IPS-15b (cell line): ENCODE data around the gene COL18A1.

Source experiments
- H3K27me3 ChIP-seq: one replicate; pipeline ENCODE4 v1.6.1; 2013; ENCODE audit warnings: low read length; ENCODE audit not compliant: control insufficient read depth, insufficient read depth
- H3K36me3 ChIP-seq: one replicate; pipeline ENCODE4 v1.6.1; 2013; ENCODE audit warnings: low read length; ENCODE audit not compliant: control insufficient read depth, insufficient read depth
- H3K4me1 ChIP-seq: one replicate; pipeline ENCODE4 v1.6.1; 2013; ENCODE audit warnings: mild to moderate bottlenecking, low read length; ENCODE audit not compliant: control insufficient read depth, insufficient read depth
- H3K4me3 ChIP-seq: one replicate; pipeline ENCODE4 v1.5.1; 2013; ENCODE audit warnings: low read depth, low read length
- H3K9ac ChIP-seq: one replicate; pipeline ENCODE4 v1.6.1; 2013; ENCODE audit warnings: low read depth, mild to moderate bottlenecking, low read length
- H3K9me3 ChIP-seq: one replicate; pipeline ENCODE4 v1.6.1; 2013; ENCODE audit warnings: mild to moderate bottlenecking, low read length; ENCODE audit not compliant: control insufficient read depth, insufficient read depth

The COL18A1 gene

GRCh38 chr21:45478115-45478801 lies 73.3 kb downstream of the COL18A1 start:
- Histone ChIP-seq H3K9me3 (no peaks in the 10 kb centered on the region), H3K4me3 (no peak overlapping the region), H3K36me3 (peaks cover 73% of the 10 kb centered on the region), H3K9ac (no peak overlapping the region), H3K27me3 (no peaks in the 10 kb centered on the region), H3K4me1 (no peaks in the 10 kb centered on the region)

GRCh38 chr21:45478816-45479669 lies 74.1 kb downstream of the COL18A1 start:
- Histone ChIP-seq H3K4me3 (no peak overlapping the region), H3K9ac (no peak overlapping the region), H3K9me3 (no peaks in the 10 kb centered on the region), H3K27me3 (no peaks in the 10 kb centered on the region), H3K36me3 (peaks cover 75% of the 10 kb centered on the region), H3K4me1 (no peaks in the 10 kb centered on the region)

- Histone ChIP-seq H3K4me3 (no peak overlapping the region), H3K36me3 (peaks cover 71% of the 10 kb centered on the region), H3K9me3 (no peaks in the 10 kb centered on the region), H3K9ac (no peak overlapping the region), H3K4me1 (no peaks in the 10 kb centered on the region), H3K27me3 (no peaks in the 10 kb centered on the region)
These were observed 75.0 kb downstream of the COL18A1 start for GRCh38 chr21:45479691-45480675.

- H3K4me1 ChIP-seq = no peaks in the 10 kb centered on the region
- no peak overlapping the region for H3K4me3 ChIP-seq
- H3K9ac ChIP-seq = no peak overlapping the region
- H3K36me3 ChIP-seq = peaks cover 69% of the 10 kb centered on the region
- no peaks in the 10 kb centered on the region for H3K9me3 ChIP-seq
- no peaks in the 10 kb centered on the region for H3K27me3 ChIP-seq
These were observed 75.9 kb downstream of the COL18A1 start for GRCh38 chr21:45480701-45481500.

- Histone ChIP-seq H3K9me3 (no peaks in the 10 kb centered on the region), H3K36me3 (peaks cover 66% of the 10 kb centered on the region), H3K27me3 (no peaks in the 10 kb centered on the region), H3K4me3 (no peak overlapping the region), H3K4me1 (no peaks in the 10 kb centered on the region), H3K9ac (no peak overlapping the region)
These were observed 76.6 kb downstream of the COL18A1 start for GRCh38 chr21:45481566-45481965.

GRCh38 chr21:45481977-45482898 lies 77.3 kb downstream of the COL18A1 start:
- Histone ChIP-seq H3K4me3 (no peak overlapping the region), H3K9me3 (no peaks in the 10 kb centered on the region), H3K36me3 (peaks cover 69% of the 10 kb centered on the region), H3K9ac (no peak overlapping the region), H3K27me3 (no peaks in the 10 kb centered on the region), H3K4me1 (no peaks in the 10 kb centered on the region)

- Histone ChIP-seq H3K9me3 (no peaks in the 10 kb centered on the region), H3K9ac (no peak overlapping the region), H3K4me3 (no peak overlapping the region), H3K27me3 (no peaks in the 10 kb centered on the region), H3K36me3 (peaks cover 69% of the 10 kb centered on the region), H3K4me1 (no peaks in the 10 kb centered on the region)
These were observed 78.2 kb downstream of the COL18A1 start for GRCh38 chr21:45482899-45483821.

GRCh38 chr21:45484318-45484717 lies 79.4 kb downstream of the COL18A1 start:
- Histone ChIP-seq H3K9ac (no peak overlapping the region), H3K4me1 (no peaks in the 10 kb centered on the region), H3K36me3 (peaks cover 61% of the 10 kb centered on the region), H3K27me3 (no peaks in the 10 kb centered on the region), H3K4me3 (no peak overlapping the region), H3K9me3 (no peaks in the 10 kb centered on the region)

- Histone ChIP-seq H3K9me3 (no peaks in the 10 kb centered on the region), H3K4me1 (no peaks in the 10 kb centered on the region), H3K9ac (no peak overlapping the region), H3K4me3 (no peak overlapping the region), H3K36me3 (peaks cover 51% of the 10 kb centered on the region), H3K27me3 (no peaks in the 10 kb centered on the region)
These were observed 80.9 kb downstream of the COL18A1 start for GRCh38 chr21:45485686-45486442.
